ENCODE measurements around the gene RAB39B.

DNA sequence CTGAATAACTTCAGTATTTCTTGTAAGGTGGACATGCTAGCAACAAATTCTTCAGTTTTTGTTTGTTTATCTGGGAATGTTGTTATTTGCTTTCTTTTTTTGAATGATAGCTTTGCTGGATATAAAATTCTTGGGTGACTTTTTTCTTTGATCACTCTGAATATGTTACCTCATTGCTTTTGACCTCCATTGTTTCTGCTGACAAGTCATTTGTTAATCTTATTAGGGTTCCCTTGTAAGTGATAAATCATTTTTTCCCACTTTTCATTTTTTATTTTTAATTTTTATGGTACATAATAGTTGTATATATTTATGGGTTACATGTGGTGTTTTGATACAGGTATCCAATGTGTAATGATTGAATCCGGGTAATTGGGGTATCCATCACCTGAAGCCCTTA lies 6.7 kb upstream of the RAB39B start:
- TF ChIP-seq, protein P1, sequence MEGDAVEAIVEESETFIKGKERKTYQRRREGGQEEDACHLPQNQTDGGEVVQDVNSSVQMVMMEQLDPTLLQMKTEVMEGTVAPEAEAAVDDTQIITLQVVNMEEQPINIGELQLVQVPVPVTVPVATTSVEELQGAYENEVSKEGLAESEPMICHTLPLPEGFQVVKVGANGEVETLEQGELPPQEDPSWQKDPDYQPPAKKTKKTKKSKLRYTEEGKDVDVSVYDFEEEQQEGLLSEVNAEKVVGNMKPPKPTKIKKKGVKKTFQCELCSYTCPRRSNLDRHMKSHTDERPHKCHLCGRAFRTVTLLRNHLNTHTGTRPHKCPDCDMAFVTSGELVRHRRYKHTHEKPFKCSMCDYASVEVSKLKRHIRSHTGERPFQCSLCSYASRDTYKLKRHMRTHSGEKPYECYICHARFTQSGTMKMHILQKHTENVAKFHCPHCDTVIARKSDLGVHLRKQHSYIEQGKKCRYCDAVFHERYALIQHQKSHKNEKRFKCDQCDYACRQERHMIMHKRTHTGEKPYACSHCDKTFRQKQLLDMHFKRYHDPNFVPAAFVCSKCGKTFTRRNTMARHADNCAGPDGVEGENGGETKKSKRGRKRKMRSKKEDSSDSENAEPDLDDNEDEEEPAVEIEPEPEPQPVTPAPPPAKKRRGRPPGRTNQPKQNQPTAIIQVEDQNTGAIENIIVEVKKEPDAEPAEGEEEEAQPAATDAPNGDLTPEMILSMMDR (conservative IDR thresholded peaks at IDR 0.05 in 1 of 2, IDR thresholded peaks at IDR 0.05 in 1 of 2; ENCODE audit: low read depth in 1 of 2, low read length in 2 of 2), result no peak
- TF ChIP-seq EZH2 (IDR thresholded peaks at IDR 0.05; ENCODE audit: low read length, missing control alignments), result no peak
